PC-3 (cell line): ENCODE results near the gene NHERF2.

ENCODE experiments used
- CTCF ChIP-seq: fragments of 300-600 bp; sonication (generic); conservative IDR thresholded peaks from 2 replicates; pipeline ENCODE4 v1.5.1; 2017; ENCODE audit warnings: antibody characterized with exemption, low read depth, mild to moderate bottlenecking, low read length
- EZH2 ChIP-seq: fragments of 300-600 bp; sonication (generic); IDR thresholded peaks from one replicate; pipeline ENCODE4 v1.6.1; 2017; ENCODE audit warnings: antibody characterized with exemption, mild to moderate bottlenecking, low read length; ENCODE audit not compliant: unreplicated experiment
- EZH2phosphoT487 ChIP-seq: fragments of 300-600 bp; sonication (generic); IDR thresholded peaks from 2 replicates; pipeline ENCODE4 v1.6.1; 2018; ENCODE audit warnings: mild to moderate bottlenecking, antibody characterized with exemption, low read length, borderline replicate concordance

GRCh38 chr16:1981398-1981836 lies 45.3 kb upstream of the NHERF2 start, which contains the start of gene NOXO1:
- TF ChIP-seq EZH2phosphoT487 (no peak), CTCF (no peak), EZH2 (no peak)
